H9 (cell line): ENCODE results near the gene CELF5. TPM values are rescaled to one million over a fixed set of nuclear protein-coding genes. Genes with fewer than 3 reads are reported as not detected.
A peak's percentile ranks its signal among the peaks of the same experiment; 100 is the strongest.

Source experiments
- DNase-seq: peaks from one replicate; pipeline ENCODE4 v3.0.0-alpha.2; 2017
- H2AFZ ChIP-seq: one replicate; pipeline ENCODE4 v1.6.1; 2013; ENCODE audit warnings: mild to moderate bottlenecking, low read length, control low read depth, moderate library complexity
- H2AK5ac ChIP-seq: 2 replicates; pipeline ENCODE4 v1.6.1; 2013; ENCODE audit warnings: low read length, control low read depth, mixed read lengths; ENCODE audit not compliant: insufficient read length
- H2BK120ac ChIP-seq: one replicate; pipeline ENCODE4 v1.6.1; 2013; ENCODE audit warnings: low read depth, mild to moderate bottlenecking, low read length, control low read depth, inconsistent platforms; ENCODE audit not compliant: poor library complexity, severe bottlenecking
- H2BK12ac ChIP-seq: 2 replicates; pipeline ENCODE4 v1.6.1; 2013; ENCODE audit warnings: low read length, control low read depth, mixed read lengths, low read depth; ENCODE audit not compliant: insufficient read length
- H2BK15ac ChIP-seq: 2 replicates; pipeline ENCODE4 v1.6.1; 2013; ENCODE audit warnings: low read depth, low read length, control low read depth
- H2BK20ac ChIP-seq: one replicate; pipeline ENCODE4 v1.6.1; 2013; ENCODE audit warnings: low read depth, mild to moderate bottlenecking, low read length, control low read depth, inconsistent platforms; ENCODE audit not compliant: poor library complexity, severe bottlenecking
- H2BK5ac ChIP-seq: 2 replicates; pipeline ENCODE4 v1.6.1; 2013; ENCODE audit warnings: low read length, control low read depth, mixed read lengths; ENCODE audit not compliant: insufficient read length
- H3K14ac ChIP-seq: 2 replicates; pipeline ENCODE4 v1.6.1; 2013; ENCODE audit warnings: low read length, control low read depth; ENCODE audit not compliant: insufficient read depth
- H3K18ac ChIP-seq: 2 replicates; pipeline ENCODE4 v1.6.1; 2013; ENCODE audit warnings: low read depth, mild to moderate bottlenecking, mixed read lengths, low read length, control low read depth; ENCODE audit not compliant: insufficient read length
- H3K23ac ChIP-seq: 2 replicates; pipeline ENCODE4 v1.6.1; 2013; ENCODE audit warnings: low read length, control low read depth, mixed read lengths, low read depth; ENCODE audit not compliant: insufficient read length
- H3K23me2 ChIP-seq: 2 replicates; pipeline ENCODE4 v1.6.1; 2013; ENCODE audit warnings: low read depth, mild to moderate bottlenecking, mixed read lengths, low read length, control low read depth; ENCODE audit not compliant: insufficient read length, poor library complexity, severe bottlenecking
- H3K27ac ChIP-seq: 2 replicates; pipeline ENCODE4 v1.5.1; 2013; ENCODE audit warnings: low read length, control low read depth, mixed read lengths, low read depth; ENCODE audit not compliant: insufficient read length
- H3K27me3 ChIP-seq: 2 replicates; pipeline ENCODE4 v1.6.1; 2013; ENCODE audit warnings: low read length, control low read depth, inconsistent platforms; ENCODE audit not compliant: insufficient read depth
- H3K4ac ChIP-seq: 2 replicates; pipeline ENCODE4 v1.6.1; 2013; ENCODE audit warnings: low read depth, mild to moderate bottlenecking, control low read depth, inconsistent platforms, low read length, moderate library complexity
- H3K4me1 ChIP-seq: 2 replicates; pipeline ENCODE4 v1.6.1; 2013; ENCODE audit warnings: low read length, control low read depth, inconsistent platforms; ENCODE audit not compliant: insufficient read depth
- H3K4me2 ChIP-seq: 2 replicates; pipeline ENCODE4 v1.6.1; 2013; ENCODE audit warnings: low read length, control low read depth, mixed read lengths; ENCODE audit not compliant: insufficient read length, insufficient read depth
- H3K56ac ChIP-seq: 2 replicates; pipeline ENCODE4 v1.6.1; 2013; ENCODE audit warnings: low read depth, mild to moderate bottlenecking, mixed read lengths, low read length, control low read depth; ENCODE audit not compliant: insufficient read length
- H3K79me1 ChIP-seq: 2 replicates; pipeline ENCODE4 v1.6.1; 2013; ENCODE audit warnings: low read depth, mild to moderate bottlenecking, moderate library complexity, low read length, control low read depth, inconsistent platforms; ENCODE audit not compliant: insufficient read depth, poor library complexity, severe bottlenecking
- H3K79me2 ChIP-seq: 2 replicates; pipeline ENCODE4 v1.6.1; 2013; ENCODE audit warnings: low read length, control low read depth, inconsistent platforms; ENCODE audit not compliant: insufficient read depth
- H3K9ac ChIP-seq: 2 replicates; pipeline ENCODE4 v1.6.1; 2013; ENCODE audit warnings: low read length, control low read depth, mixed read lengths; ENCODE audit not compliant: insufficient read length; ENCODE audit errors: extremely low read depth
- H3K9me3 ChIP-seq: one replicate; pipeline ENCODE4 v1.6.1; 2013; ENCODE audit warnings: low read depth, low read length, inconsistent platforms; ENCODE audit not compliant: control insufficient read depth
- H3T11ph ChIP-seq: one replicate; pipeline ENCODE4 v1.6.1; 2013; ENCODE audit warnings: mild to moderate bottlenecking, low read length, control low read depth, inconsistent platforms
- H4K20me1 ChIP-seq: one replicate; pipeline ENCODE4 v1.6.1; 2013; ENCODE audit not compliant: control insufficient read depth, insufficient read length, insufficient read depth
- H4K5ac ChIP-seq: 2 replicates; pipeline ENCODE4 v1.6.1; 2013; ENCODE audit warnings: low read depth, mild to moderate bottlenecking, mixed read lengths, low read length, control low read depth; ENCODE audit not compliant: insufficient read length
- H4K8ac ChIP-seq: replicated peaks from 2 replicates; pipeline ENCODE4 v1.6.1; 2013; ENCODE audit warnings: low read length, control low read depth, mixed read lengths, low read depth; ENCODE audit not compliant: insufficient read length
- H4K91ac ChIP-seq: 2 replicates; pipeline ENCODE4 v1.6.1; 2013; ENCODE audit warnings: low read depth, mild to moderate bottlenecking, moderate library complexity, mixed read lengths, low read length, control low read depth; ENCODE audit not compliant: insufficient read length
- H3K27ac Mint-ChIP-seq, 3 experiments: 2 replicates in 2 of 3; 3 replicates in 1 of 3; pipeline ENCODE4 v1.8.0; 2020 to 2021; ENCODE audit warnings: mixed read lengths in 3 of 3, mild to moderate bottlenecking in 1 of 3, moderate library complexity in 1 of 3
- H3K27me3 Mint-ChIP-seq: 2 replicates; pipeline ENCODE4 v1.8.0; 2021; ENCODE audit warnings: low read depth, mild to moderate bottlenecking, moderate library complexity, mixed read lengths
- H3K36me3 Mint-ChIP-seq, 3 experiments: 2 replicates in 2 of 3; 3 replicates in 1 of 3; pipeline ENCODE4 v1.8.0; 2020 to 2021; ENCODE audit warnings: low read depth in 3 of 3, mixed read lengths in 3 of 3; ENCODE audit not compliant: insufficient read depth in 1 of 3
- H3K4me1 Mint-ChIP-seq, 2 experiments: 2 replicates each; pipeline ENCODE4 v1.8.0; 2020; ENCODE audit warnings: mixed read lengths in 2 of 2
- H3K4me3 Mint-ChIP-seq, 2 experiments: 2 replicates in 1 of 2; 3 replicates in 1 of 2; pipeline ENCODE4 v1.8.0; 2020 to 2021; ENCODE audit warnings: mild to moderate bottlenecking in 2 of 2, mixed read lengths in 2 of 2, moderate library complexity in 1 of 2
- H3K9me3 Mint-ChIP-seq, 2 experiments: 2 replicates in 1 of 2; 3 replicates in 1 of 2; pipeline ENCODE4 v1.8.0; 2020; ENCODE audit warnings: mild to moderate bottlenecking in 2 of 2, mixed read lengths in 2 of 2, moderate library complexity in 1 of 2
- WGBS: extraction: QIAGEN DNeasy Blood & Tissue Kit; methylation state at CpG from one replicate; pipeline ENCODE4 v1.1.7; 2013; ENCODE audit warnings: missing lambda C conversion rate, low lambda C conversion rate, mixed read lengths; ENCODE audit not compliant: insufficient read length; ENCODE audit errors: extremely low coverage; 5-methylcytosine and 5-hydroxymethylcytosine counted together
- total RNA-seq: library from RNA; stranded (reverse); gene quantifications from 2 replicates; pipeline ENCODE4 v1.2.1, GENCODE V29; 2021
- TF ChIP-seq, protein P1 (sequence below): fragments of 200-600 bp; sonication (generic); conservative IDR thresholded peaks from 3 replicates; pipeline ENCODE4 v1.8.0; 2021; ENCODE audit warnings: antibody characterized with exemption, mild to moderate bottlenecking

The CELF5 gene
- total RNA-seq, 1 experiment from 2014 or later: 4.8 TPM

DNA sequence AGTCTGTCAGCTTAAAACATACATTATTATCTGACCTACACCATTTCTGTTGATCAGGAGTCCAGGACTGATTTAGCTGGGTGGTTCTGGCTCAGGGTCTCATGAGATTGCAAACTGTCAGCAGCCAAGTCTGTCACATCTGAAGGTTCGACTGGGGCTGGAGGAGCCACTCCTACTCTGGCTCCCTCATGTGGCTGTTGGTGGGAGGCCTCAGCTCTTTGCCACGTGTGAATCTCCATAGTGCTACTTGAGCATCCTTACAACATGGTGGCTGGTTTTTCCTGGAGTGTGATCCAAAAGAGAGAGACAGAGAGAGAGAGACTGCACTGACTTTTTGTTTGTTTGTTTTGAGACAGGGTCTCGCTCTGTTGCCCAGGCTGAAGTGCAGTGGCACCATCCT, 78.3 kb downstream of the CELF5 start:
- no peak overlapping the region for H2AK5ac ChIP-seq
- Mint-ChIP-seq H3K27ac (no peak overlapping the region; a peak in 1 of 7 replicates), H3K4me3 (no peak overlapping the region), H3K27me3 (peaks cover 38% of the 10 kb centered on the region), H3K36me3 (peaks cover 0 to 3% (median 0%) of the 10 kb centered on the region in 3 experiments; a peak in 1 of 7 replicates), H3K9me3 (peaks cover 9 to 12% of the 10 kb centered on the region in 2 experiments), H3K4me1 (no peaks in the 10 kb centered on the region)
- H3K4me2 ChIP-seq: no peak overlapping the region
- TF ChIP-seq, protein P1, sequence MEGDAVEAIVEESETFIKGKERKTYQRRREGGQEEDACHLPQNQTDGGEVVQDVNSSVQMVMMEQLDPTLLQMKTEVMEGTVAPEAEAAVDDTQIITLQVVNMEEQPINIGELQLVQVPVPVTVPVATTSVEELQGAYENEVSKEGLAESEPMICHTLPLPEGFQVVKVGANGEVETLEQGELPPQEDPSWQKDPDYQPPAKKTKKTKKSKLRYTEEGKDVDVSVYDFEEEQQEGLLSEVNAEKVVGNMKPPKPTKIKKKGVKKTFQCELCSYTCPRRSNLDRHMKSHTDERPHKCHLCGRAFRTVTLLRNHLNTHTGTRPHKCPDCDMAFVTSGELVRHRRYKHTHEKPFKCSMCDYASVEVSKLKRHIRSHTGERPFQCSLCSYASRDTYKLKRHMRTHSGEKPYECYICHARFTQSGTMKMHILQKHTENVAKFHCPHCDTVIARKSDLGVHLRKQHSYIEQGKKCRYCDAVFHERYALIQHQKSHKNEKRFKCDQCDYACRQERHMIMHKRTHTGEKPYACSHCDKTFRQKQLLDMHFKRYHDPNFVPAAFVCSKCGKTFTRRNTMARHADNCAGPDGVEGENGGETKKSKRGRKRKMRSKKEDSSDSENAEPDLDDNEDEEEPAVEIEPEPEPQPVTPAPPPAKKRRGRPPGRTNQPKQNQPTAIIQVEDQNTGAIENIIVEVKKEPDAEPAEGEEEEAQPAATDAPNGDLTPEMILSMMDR: peak; percentile 24; the same call in 2 of the 3 replicates
- no peaks in the 10 kb centered on the region for H3K79me2 ChIP-seq
- no peak overlapping the region for H3K56ac ChIP-seq
- no peak overlapping the region for H3K18ac ChIP-seq
- H3K23me2 ChIP-seq: no peaks in the 10 kb centered on the region
- no peaks in the 10 kb centered on the region for H3K27me3 ChIP-seq
- H3K4me1 ChIP-seq: no peaks in the 10 kb centered on the region
- no CpG with 5 or more reads among the region's 3 CpGs for WGBS
- H4K91ac ChIP-seq: no peak overlapping the region
- no peak overlapping the region for H4K8ac ChIP-seq
- H2BK120ac ChIP-seq: no peak overlapping the region
- no peak overlapping the region for H2BK5ac ChIP-seq
- H3K9me3 ChIP-seq: no peaks in the 10 kb centered on the region
- no peak overlapping the region for H4K5ac ChIP-seq
- no peaks in the 10 kb centered on the region for H3K79me1 ChIP-seq
- no peak for DNase-seq
- H2AFZ ChIP-seq: no peak overlapping the region
- H3K9ac ChIP-seq: no peak overlapping the region
- H3K23ac ChIP-seq: no peak overlapping the region
- no peak overlapping the region for H3T11ph ChIP-seq
- no peak overlapping the region for H2BK15ac ChIP-seq
- H2BK12ac ChIP-seq: no peak overlapping the region
- no peak overlapping the region for H3K14ac ChIP-seq
- no peak overlapping the region for H3K27ac ChIP-seq
- no peak overlapping the region for H2BK20ac ChIP-seq
- H3K4ac ChIP-seq: no peak overlapping the region
- H4K20me1 ChIP-seq: peaks cover 3% of the 10 kb centered on the region
